Measurements from ENCODE around the gene CCSER2.

DNA sequence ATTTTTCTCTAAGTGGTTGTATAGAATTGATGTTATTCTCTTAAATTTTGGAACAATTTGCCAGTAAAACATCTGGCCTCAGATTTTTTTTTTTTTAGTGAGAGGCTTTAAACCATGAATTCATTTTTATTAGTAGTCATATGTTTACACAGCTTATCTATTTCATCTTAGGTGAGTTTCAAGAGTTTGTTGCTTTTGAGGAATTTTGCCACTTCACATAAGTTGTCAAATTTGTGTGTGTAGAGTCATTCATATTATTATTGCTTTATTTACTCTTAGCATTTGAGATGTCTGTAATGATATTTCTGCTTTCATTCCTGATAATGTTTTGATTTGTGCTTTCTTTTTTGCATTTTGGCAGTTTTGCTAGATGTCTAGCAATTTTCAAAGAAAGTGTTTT is 132.1 kb downstream of the CCSER2 start:
- TF ChIP-seq, protein P1, sequence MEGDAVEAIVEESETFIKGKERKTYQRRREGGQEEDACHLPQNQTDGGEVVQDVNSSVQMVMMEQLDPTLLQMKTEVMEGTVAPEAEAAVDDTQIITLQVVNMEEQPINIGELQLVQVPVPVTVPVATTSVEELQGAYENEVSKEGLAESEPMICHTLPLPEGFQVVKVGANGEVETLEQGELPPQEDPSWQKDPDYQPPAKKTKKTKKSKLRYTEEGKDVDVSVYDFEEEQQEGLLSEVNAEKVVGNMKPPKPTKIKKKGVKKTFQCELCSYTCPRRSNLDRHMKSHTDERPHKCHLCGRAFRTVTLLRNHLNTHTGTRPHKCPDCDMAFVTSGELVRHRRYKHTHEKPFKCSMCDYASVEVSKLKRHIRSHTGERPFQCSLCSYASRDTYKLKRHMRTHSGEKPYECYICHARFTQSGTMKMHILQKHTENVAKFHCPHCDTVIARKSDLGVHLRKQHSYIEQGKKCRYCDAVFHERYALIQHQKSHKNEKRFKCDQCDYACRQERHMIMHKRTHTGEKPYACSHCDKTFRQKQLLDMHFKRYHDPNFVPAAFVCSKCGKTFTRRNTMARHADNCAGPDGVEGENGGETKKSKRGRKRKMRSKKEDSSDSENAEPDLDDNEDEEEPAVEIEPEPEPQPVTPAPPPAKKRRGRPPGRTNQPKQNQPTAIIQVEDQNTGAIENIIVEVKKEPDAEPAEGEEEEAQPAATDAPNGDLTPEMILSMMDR (IDR thresholded peaks at IDR 0.05) = no peak
- TF ChIP-seq POLR2A (IDR thresholded peaks at IDR 0.05) = no peak

All from esophagus squamous epithelium (tissue), 4 donors.